Vagina (tissue), 2 donors: ENCODE results near the gene ESPN. TPM values are rescaled to one million over a fixed set of nuclear protein-coding genes. Genes with fewer than 3 reads are reported as not detected.
A peak's percentile ranks its signal among the peaks of the same experiment; 100 is the strongest.
"Not testable (repeated sequence)": the region's sequence is repeated elsewhere in the genome, so short reads cannot be mapped to it uniquely, and the experiment has no call there.

Source experiments
- DNase-seq, 2 donors: peaks; one replicate each; pipeline ENCODE4 v3.0.0-alpha.2; 2017; ENCODE audit errors: extremely low spot score in 2 of 2
- H3K27ac ChIP-seq: fragments of 200-600 bp; sonication (generic); one replicate; pipeline ENCODE4 v1.5.1; 2019
- H3K27me3 ChIP-seq: fragments of 200-600 bp; sonication (generic); one replicate; pipeline ENCODE4 v1.5.1; 2019
- H3K36me3 ChIP-seq, 2 donors: fragments of 200-600 bp; sonication (generic); one replicate each; pipeline ENCODE4 v1.5.1; 2017 to 2019
- H3K4me1 ChIP-seq: fragments of 200-600 bp; sonication (generic); one replicate; pipeline ENCODE4 v1.5.1; 2019
- H3K4me3 ChIP-seq, 2 donors: fragments of 200-600 bp; sonication (generic); 1 replicate in 1 of 2; 2 replicates in 1 of 2; pipeline ENCODE4 v1.5.1; 2016 to 2019
- H3K9me3 ChIP-seq: fragments of 200-600 bp; sonication (generic); one replicate; pipeline ENCODE4 v1.5.1; 2019
- POLR2A ChIP-seq, 2 donors: fragments of 450-650 bp; IDR thresholded peaks; one replicate each; pipeline ENCODE4 v1.6.1; 2017; ENCODE audit warnings: antibody characterized with exemption in 2 of 2, mild to moderate bottlenecking in 2 of 2, moderate library complexity in 2 of 2
- POLR2AphosphoS5 ChIP-seq, 2 donors: sonication (generic); formaldehyde crosslinking; IDR thresholded peaks; one replicate each; pipeline ENCODE4 v1.9.0; 2017; ENCODE audit warnings: antibody characterized with exemption in 2 of 2, mild to moderate bottlenecking in 2 of 2, low read depth in 1 of 2; ENCODE audit not compliant: insufficient read depth in 1 of 2
- intact Hi-C: fragments of 100-400 bp; cut with DNase I; formaldehyde crosslinking; loops from one replicate; pipeline ENCODE4 v1.15.1; 2023
- total RNA-seq: library from RNA; depleted of rRNA; stranded (reverse); fragments of >200 nt; gene quantifications from one replicate; pipeline ENCODE4 v1.2.3, GENCODE V29; 2016
- TF ChIP-seq, protein P1 (sequence below), 3 experiments: fragments of 450-650 bp in 2 of 3; fragments of 200-600 bp in 1 of 3; sonication (generic) in 1 of 3; IDR thresholded peaks; one replicate each; pipeline ENCODE4 v1.5.1; 2017 to 2019; ENCODE audit warnings: antibody characterized with exemption in 3 of 3, mild to moderate bottlenecking in 2 of 3, moderate library complexity in 2 of 3

Gene ESPN
- total RNA-seq, 1 donor from 2014 or later: 77.1 TPM

DNA sequence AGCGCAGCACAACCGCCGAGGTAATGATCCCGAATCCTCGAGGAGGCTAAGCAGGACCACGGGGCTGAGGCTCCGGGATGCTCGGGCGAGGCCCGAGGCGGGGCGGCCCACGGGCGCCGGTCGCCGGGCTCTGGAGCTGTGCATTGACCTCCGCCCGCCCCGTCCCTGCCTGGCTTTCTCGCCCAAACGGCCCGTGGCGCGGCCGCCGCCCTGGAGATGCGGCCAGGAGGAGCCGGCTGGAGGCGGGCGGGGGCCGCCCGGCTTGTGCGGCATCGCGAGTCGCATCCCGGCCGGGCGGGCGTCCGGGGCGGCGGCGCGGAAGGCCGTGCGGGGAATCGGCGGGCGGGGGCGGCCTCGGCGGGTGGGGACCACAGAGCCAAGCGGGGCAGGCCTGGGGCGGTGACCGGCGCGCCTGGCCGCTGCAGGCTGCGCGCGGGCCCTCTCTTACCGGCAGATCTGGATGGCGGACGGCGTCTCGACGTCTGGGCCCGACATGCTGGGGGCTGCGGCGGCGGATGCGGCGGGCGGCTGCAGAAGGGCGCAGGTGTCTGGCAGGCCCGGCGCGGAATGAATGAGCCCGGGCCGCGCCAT is 31.7 kb upstream of the ESPN start:
- peak overlapping the region; percentile 47 to 88 for H3K4me3 ChIP-seq
- peak overlapping the region; percentile 86 for H3K27ac ChIP-seq
- intact Hi-C loops: no loop called here
- H3K27me3 ChIP-seq: no peaks in the 10 kb centered on the region
- peaks cover 16% of the 10 kb centered on the region for H3K4me1 ChIP-seq
- TF ChIP-seq, protein P1, sequence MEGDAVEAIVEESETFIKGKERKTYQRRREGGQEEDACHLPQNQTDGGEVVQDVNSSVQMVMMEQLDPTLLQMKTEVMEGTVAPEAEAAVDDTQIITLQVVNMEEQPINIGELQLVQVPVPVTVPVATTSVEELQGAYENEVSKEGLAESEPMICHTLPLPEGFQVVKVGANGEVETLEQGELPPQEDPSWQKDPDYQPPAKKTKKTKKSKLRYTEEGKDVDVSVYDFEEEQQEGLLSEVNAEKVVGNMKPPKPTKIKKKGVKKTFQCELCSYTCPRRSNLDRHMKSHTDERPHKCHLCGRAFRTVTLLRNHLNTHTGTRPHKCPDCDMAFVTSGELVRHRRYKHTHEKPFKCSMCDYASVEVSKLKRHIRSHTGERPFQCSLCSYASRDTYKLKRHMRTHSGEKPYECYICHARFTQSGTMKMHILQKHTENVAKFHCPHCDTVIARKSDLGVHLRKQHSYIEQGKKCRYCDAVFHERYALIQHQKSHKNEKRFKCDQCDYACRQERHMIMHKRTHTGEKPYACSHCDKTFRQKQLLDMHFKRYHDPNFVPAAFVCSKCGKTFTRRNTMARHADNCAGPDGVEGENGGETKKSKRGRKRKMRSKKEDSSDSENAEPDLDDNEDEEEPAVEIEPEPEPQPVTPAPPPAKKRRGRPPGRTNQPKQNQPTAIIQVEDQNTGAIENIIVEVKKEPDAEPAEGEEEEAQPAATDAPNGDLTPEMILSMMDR (IDR thresholded peaks at IDR 0.05): no peak
- TF ChIP-seq POLR2AphosphoS5 (IDR thresholded peaks at IDR 0.05; ENCODE audit: insufficient read depth in 1 of 2, low read depth in 1 of 2) (no peak), POLR2A (IDR thresholded peaks at IDR 0.05) (no peak)
- no peaks in the 10 kb centered on the region for H3K9me3 ChIP-seq
- no peak for DNase-seq
- no peaks in the 10 kb centered on the region for H3K36me3 ChIP-seq

DNA sequence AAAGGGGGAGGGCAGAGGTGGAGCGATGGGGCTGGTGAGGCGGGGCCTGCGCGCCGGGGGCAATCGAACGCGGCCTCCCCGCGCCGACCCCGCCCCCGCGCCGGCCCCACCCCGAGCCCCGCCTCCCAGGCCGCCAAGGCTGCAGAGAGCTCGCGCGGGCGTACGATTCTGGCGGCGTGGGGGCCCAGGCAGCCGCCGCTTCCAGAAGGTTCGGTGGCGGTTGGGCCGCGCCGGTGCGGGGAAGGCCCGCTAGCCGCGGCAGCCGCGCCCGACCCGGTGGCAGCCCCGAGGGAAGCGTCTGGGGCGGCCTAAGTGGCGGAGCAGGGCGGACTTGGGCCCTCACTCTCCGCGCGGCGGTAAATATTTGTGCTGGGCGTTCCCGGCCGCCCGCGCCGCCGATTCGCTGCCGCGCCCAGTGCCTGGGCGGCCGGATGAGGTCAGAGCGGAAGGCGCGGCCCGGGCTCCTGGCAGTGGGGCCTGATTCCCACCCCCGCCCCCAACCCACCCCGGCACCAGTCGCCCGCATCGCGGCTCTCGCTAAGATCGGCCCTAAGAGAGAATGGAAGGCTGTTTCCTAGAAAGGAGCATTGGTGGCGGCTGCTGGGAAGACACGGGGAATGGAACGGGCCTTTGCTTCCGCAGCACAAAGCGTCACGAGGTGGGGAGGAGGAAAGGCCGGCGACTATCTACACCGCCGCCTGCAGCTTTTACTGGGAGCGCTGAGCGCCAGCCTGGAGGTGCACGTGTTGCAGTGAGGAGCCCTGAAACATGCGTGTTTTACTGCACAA is 31.0 kb upstream of the ESPN start, which contains the start of gene ACOT7:
Gene ACOT7 (minus strand): TSS at position 368 of the 788 bp plus-strand sequence. CDS start 368 bp downstream, outside the sequence.
- Histone ChIP-seq H3K9me3 (no peaks in the 10 kb centered on the region), H3K27me3 (no peaks in the 10 kb centered on the region), H3K27ac (peak within 1 kb of the TSS; percentile 86), H3K4me1 (peaks cover 16% of the 10 kb centered on the region), H3K36me3 (no peaks in the 10 kb centered on the region), H3K4me3 (peak within 1 kb of the TSS; percentile 47 to 88)
- TF ChIP-seq POLR2A (IDR thresholded peaks at IDR 0.05) (peak in 1 of 2 donors; percentile 28), POLR2AphosphoS5 (IDR thresholded peaks at IDR 0.05; ENCODE audit: insufficient read depth in 1 of 2, low read depth in 1 of 2) (peak in 1 of 2 donors; percentile 50)
- TF ChIP-seq, protein P1 (IDR thresholded peaks at IDR 0.05): no peak
- DNase-seq: no peak
- intact Hi-C loops: no loop called here

DNA sequence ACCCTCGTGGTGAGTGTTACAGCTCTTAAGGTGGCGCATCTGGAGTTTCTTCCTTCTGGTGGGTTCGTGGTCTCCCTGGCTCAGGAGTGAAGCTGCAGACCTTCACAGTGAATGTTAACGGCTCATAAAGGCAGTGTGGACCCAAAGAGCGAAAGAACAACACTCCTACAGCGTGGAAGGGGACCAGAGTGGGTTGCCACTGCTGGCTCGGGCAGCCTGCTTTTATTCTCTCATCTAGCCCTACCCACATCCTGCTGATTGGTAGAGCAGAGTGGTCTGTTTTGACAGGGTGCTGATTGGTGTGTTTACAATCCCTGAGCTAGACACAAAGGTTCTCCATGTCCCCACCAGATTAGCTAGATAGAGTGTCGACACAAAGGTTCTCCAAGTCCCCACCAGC is 29.4 kb upstream of the ESPN start:
- H3K9me3 ChIP-seq, H3K4me3 ChIP-seq, DNase-seq, intact Hi-C loops, H3K27ac ChIP-seq, H3K36me3 ChIP-seq, H3K27me3 ChIP-seq: not testable (repeated sequence)
- H3K4me1 ChIP-seq: peaks cover 16% of the 10 kb centered on the region

DNA sequence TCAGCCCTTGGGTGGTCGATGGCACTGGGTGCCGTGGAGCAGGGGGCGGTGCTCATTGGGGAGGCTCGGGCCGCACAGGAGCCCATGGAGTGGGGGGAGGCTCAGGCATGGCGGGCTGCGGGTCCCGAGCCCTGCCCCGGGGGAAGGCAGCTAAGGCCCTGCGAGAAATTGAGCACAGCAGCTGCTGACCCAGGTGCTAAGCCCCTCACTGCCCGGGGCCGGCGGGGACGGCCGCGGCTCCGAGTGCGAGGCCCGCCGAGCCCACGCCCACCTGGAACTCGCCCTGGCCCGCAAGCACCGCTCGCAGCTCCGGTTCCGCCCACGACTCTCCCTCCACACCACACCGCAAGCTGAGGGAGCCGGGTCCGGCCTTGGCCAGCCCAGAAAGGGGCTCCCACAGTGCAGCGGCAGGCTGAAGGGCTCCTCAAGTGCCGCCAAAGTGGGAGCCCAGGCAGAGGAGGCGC is 28.8 kb upstream of the ESPN start:
- DNase-seq, intact Hi-C loops, H3K36me3 ChIP-seq, H3K27me3 ChIP-seq, H3K27ac ChIP-seq, H3K9me3 ChIP-seq, H3K4me3 ChIP-seq: not testable (repeated sequence)
- H3K4me1 ChIP-seq: peaks cover 16% of the 10 kb centered on the region

DNA sequence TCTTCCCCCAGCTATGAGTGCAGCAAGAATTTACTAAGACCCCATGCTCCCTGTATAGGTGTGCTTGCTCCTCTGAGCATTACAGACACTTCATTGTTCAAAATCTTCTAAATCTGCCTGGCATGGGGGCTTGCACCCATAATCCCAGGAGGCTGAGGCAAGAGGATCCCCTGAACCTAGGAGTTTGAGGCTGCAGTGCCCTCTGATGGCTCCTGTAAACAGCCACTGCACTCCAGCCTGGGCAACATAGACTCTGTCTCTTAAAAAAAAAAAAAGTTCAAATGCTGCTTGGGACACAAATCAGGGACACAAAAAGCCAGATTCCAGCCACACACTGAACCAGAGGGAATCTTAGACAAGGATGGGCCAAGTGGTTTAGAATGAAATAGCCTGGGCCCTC is 27.6 kb upstream of the ESPN start:
- TF ChIP-seq, protein P1 (IDR thresholded peaks at IDR 0.05): no peak
- TF ChIP-seq POLR2A (IDR thresholded peaks at IDR 0.05) (no peak), POLR2AphosphoS5 (IDR thresholded peaks at IDR 0.05; ENCODE audit: insufficient read depth in 1 of 2, low read depth in 1 of 2) (no peak)
- H3K36me3 ChIP-seq: no peaks in the 10 kb centered on the region

More for the DNA sequence above, 27.6 kb upstream of the ESPN start:
- Histone ChIP-seq H3K4me3 (no peak overlapping the region), H3K27me3 (no peaks in the 10 kb centered on the region), H3K27ac (no peak overlapping the region), H3K4me1 (peaks cover 14% of the 10 kb centered on the region), H3K9me3 (no peaks in the 10 kb centered on the region)
- intact Hi-C loops: no loop called here
- DNase-seq: no peak
